Adipocyte (in vitro differentiated cells): ENCODE results near the gene PTPRN2.

Experiments
- DNase-seq: peaks from one replicate; pipeline ENCODE4 v3.0.0-alpha.2; 2015; ENCODE audit warnings: low read depth
- H3K27me3 ChIP-seq: replicated peaks from 2 replicates; pipeline ENCODE4 v1.7.0; 2013; ENCODE audit warnings: mild to moderate bottlenecking, low read length, moderate library complexity; ENCODE audit not compliant: control insufficient read depth, insufficient read depth
- H3K36me3 ChIP-seq: 2 replicates; pipeline ENCODE4 v1.7.0; 2013; ENCODE audit warnings: low read length, mild to moderate bottlenecking, moderate library complexity; ENCODE audit not compliant: control insufficient read depth, insufficient read depth, severe bottlenecking
- H3K4me1 ChIP-seq: 2 replicates; pipeline ENCODE4 v1.7.0; 2013; ENCODE audit warnings: mild to moderate bottlenecking, low read length, moderate library complexity; ENCODE audit not compliant: control insufficient read depth, insufficient read depth
- H3K4me3 ChIP-seq: 2 replicates; pipeline ENCODE4 v1.7.0; 2013; ENCODE audit warnings: mild to moderate bottlenecking, low read length, moderate library complexity
- H3K9ac ChIP-seq: 2 replicates; pipeline ENCODE4 v1.7.0; 2013; ENCODE audit warnings: mild to moderate bottlenecking, low read length, moderate library complexity
- H3K9me3 ChIP-seq: 2 replicates; pipeline ENCODE4 v1.7.0; 2013; ENCODE audit warnings: mild to moderate bottlenecking, low read length, moderate library complexity; ENCODE audit not compliant: control insufficient read depth

The PTPRN2 gene

GRCh38 chr7:158547817-158548216 lies 39.8 kb downstream of the PTPRN2 start:
- DNase-seq: no peak
- Histone ChIP-seq H3K36me3 (no peaks in the 10 kb centered on the region), H3K9ac (no peak overlapping the region), H3K9me3 (no peaks in the 10 kb centered on the region), H3K4me1 (no peaks in the 10 kb centered on the region), H3K4me3 (no peak overlapping the region), H3K27me3 (peaks cover 5% of the 10 kb centered on the region)

- no peak overlapping the region for H3K4me3 ChIP-seq
- no peaks in the 10 kb centered on the region for H3K9me3 ChIP-seq
- H3K27me3 ChIP-seq: peaks cover 5% of the 10 kb centered on the region
- no peaks in the 10 kb centered on the region for H3K36me3 ChIP-seq
- DNase-seq: no peak
- H3K4me1 ChIP-seq: no peaks in the 10 kb centered on the region
- H3K9ac ChIP-seq: no peak overlapping the region
These were observed 41.0 kb downstream of the PTPRN2 start for GRCh38 chr7:158546626-158547025.

GRCh38 chr7:158546214-158546613 lies 41.4 kb downstream of the PTPRN2 start:
- Histone ChIP-seq H3K9ac (no peak overlapping the region), H3K27me3 (peaks cover 5% of the 10 kb centered on the region), H3K4me1 (no peaks in the 10 kb centered on the region), H3K36me3 (no peaks in the 10 kb centered on the region), H3K9me3 (no peaks in the 10 kb centered on the region), H3K4me3 (no peak overlapping the region)
- DNase-seq: no peak

- H3K9me3 ChIP-seq: no peaks in the 10 kb centered on the region
- H3K4me1 ChIP-seq: no peaks in the 10 kb centered on the region
- no peak overlapping the region for H3K9ac ChIP-seq
- H3K27me3 ChIP-seq: peaks cover 6% of the 10 kb centered on the region
- no peaks in the 10 kb centered on the region for H3K36me3 ChIP-seq
- no peak overlapping the region for H3K4me3 ChIP-seq
- DNase-seq: no peak
These were observed 42.9 kb downstream of the PTPRN2 start for GRCh38 chr7:158544708-158545107.

GRCh38 chr7:158543840-158544239 lies 43.8 kb downstream of the PTPRN2 start:
- DNase-seq: no peak
- Histone ChIP-seq H3K27me3 (peaks cover 13% of the 10 kb centered on the region), H3K9me3 (no peaks in the 10 kb centered on the region)

GRCh38 chr7:158542651-158543566 lies 44.7 kb downstream of the PTPRN2 start:
- Histone ChIP-seq H3K9me3 (no peaks in the 10 kb centered on the region), H3K9ac (no peak overlapping the region), H3K4me3 (no peak overlapping the region), H3K27me3 (peaks cover 9% of the 10 kb centered on the region), H3K36me3 (no peaks in the 10 kb centered on the region), H3K4me1 (no peaks in the 10 kb centered on the region)
- DNase-seq: no peak

More at GRCh38 chr7:158543840-158544239, 43.8 kb downstream of the PTPRN2 start:
- Histone ChIP-seq H3K9ac (no peak overlapping the region), H3K4me1 (no peaks in the 10 kb centered on the region), H3K36me3 (no peaks in the 10 kb centered on the region), H3K4me3 (no peak overlapping the region)

- H3K27me3 ChIP-seq: peaks cover 8% of the 10 kb centered on the region
- H3K9ac ChIP-seq: no peak overlapping the region
- no peak for DNase-seq
- no peaks in the 10 kb centered on the region for H3K9me3 ChIP-seq
- no peaks in the 10 kb centered on the region for H3K36me3 ChIP-seq
- no peak overlapping the region for H3K4me3 ChIP-seq
- no peaks in the 10 kb centered on the region for H3K4me1 ChIP-seq
These were observed 46.1 kb downstream of the PTPRN2 start for GRCh38 chr7:158541346-158542010.

- H3K9ac ChIP-seq: no peak overlapping the region
- no peak overlapping the region for H3K4me3 ChIP-seq
- no peaks in the 10 kb centered on the region for H3K9me3 ChIP-seq
- no peaks in the 10 kb centered on the region for H3K36me3 ChIP-seq
- H3K27me3 ChIP-seq: peaks cover 8% of the 10 kb centered on the region
- no peaks in the 10 kb centered on the region for H3K4me1 ChIP-seq
- DNase-seq: no peak
These were observed 47.9 kb downstream of the PTPRN2 start for GRCh38 chr7:158539711-158540146.

- no peaks in the 10 kb centered on the region for H3K9me3 ChIP-seq
- no peak overlapping the region for H3K9ac ChIP-seq
- H3K4me3 ChIP-seq: no peak overlapping the region
- peaks cover 8% of the 10 kb centered on the region for H3K27me3 ChIP-seq
- no peaks in the 10 kb centered on the region for H3K4me1 ChIP-seq
- no peaks in the 10 kb centered on the region for H3K36me3 ChIP-seq
- DNase-seq: no peak
These were observed 49.3 kb downstream of the PTPRN2 start for GRCh38 chr7:158538156-158538946.

- no peaks in the 10 kb centered on the region for H3K9me3 ChIP-seq
- no peak overlapping the region for H3K4me3 ChIP-seq
- no peaks in the 10 kb centered on the region for H3K4me1 ChIP-seq
- no peak for DNase-seq
- H3K9ac ChIP-seq: no peak overlapping the region
- H3K27me3 ChIP-seq: peaks cover 8% of the 10 kb centered on the region
- H3K36me3 ChIP-seq: no peaks in the 10 kb centered on the region
These were observed 50.1 kb downstream of the PTPRN2 start for GRCh38 chr7:158537516-158537882.
